Spleen (tissue), 11 donors: Measurements from ENCODE around the gene TECTB. TPM values are rescaled to one million over a fixed set of nuclear protein-coding genes. Genes with fewer than 3 reads are reported as not detected.
A peak's percentile ranks its signal among the peaks of the same experiment; 100 is the strongest.

Experiments
- DNase-seq: peaks from one replicate; pipeline ENCODE4 v3.0.0-alpha.2; 2020
- H3K27ac ChIP-seq, 8 donors: fragments of 200-600 bp; sonication (generic) in 7 of 8; 1 replicate in 4 of 8; 2 replicates in 4 of 8; pipeline versions ENCODE4 v1.5.0 to v1.8.0; 2016 to 2021; ENCODE audit warnings: inconsistent platforms in 4 of 8, mild to moderate bottlenecking in 4 of 8, moderate library complexity in 1 of 8
- H3K27me3 ChIP-seq, 7 donors: fragments of 200-600 bp; sonication (generic) in 6 of 7; replicated peaks in 1 of 7; 1 replicate in 4 of 7; 2 replicates in 3 of 7; pipeline versions ENCODE4 v1.5.0 to v1.8.0; 2016 to 2021; ENCODE audit warnings: inconsistent platforms in 3 of 7, mild to moderate bottlenecking in 1 of 7
- H3K36me3 ChIP-seq, 6 donors: fragments of 200-600 bp; sonication (generic) in 5 of 6; 1 replicate in 4 of 6; 2 replicates in 2 of 6; pipeline versions ENCODE4 v1.5.0 to v1.8.0; 2016 to 2021; ENCODE audit warnings: inconsistent platforms in 2 of 6
- H3K4me1 ChIP-seq, 6 donors: fragments of 200-600 bp; sonication (generic) in 5 of 6; 1 replicate in 3 of 6; 2 replicates in 3 of 6; pipeline versions ENCODE4 v1.5.0 to v1.8.0; 2016 to 2021; ENCODE audit warnings: inconsistent platforms in 3 of 6
- H3K4me3 ChIP-seq, 8 donors: fragments of 200-600 bp; sonication (generic) in 7 of 8; 1 replicate in 4 of 8; 2 replicates in 4 of 8; pipeline versions ENCODE4 v1.5.0 to v1.8.0; 2016 to 2021; ENCODE audit warnings: inconsistent platforms in 4 of 8, mild to moderate bottlenecking in 4 of 8, moderate library complexity in 2 of 8
- H3K9me3 ChIP-seq, 8 donors: fragments of 200-600 bp; sonication (generic) in 7 of 8; 1 replicate in 4 of 8; 2 replicates in 4 of 8; pipeline versions ENCODE4 v1.5.0 to v1.8.0; 2016 to 2021; ENCODE audit warnings: inconsistent platforms in 4 of 8
- POLR2A ChIP-seq, 3 donors: fragments of 450-650 bp; IDR thresholded peaks; one replicate each; pipeline ENCODE4 v1.5.1; 2017; ENCODE audit warnings: antibody characterized with exemption in 3 of 3, mild to moderate bottlenecking in 1 of 3
- POLR2AphosphoS5 ChIP-seq, 3 donors: sonication (generic); formaldehyde crosslinking; IDR thresholded peaks; one replicate each; pipeline ENCODE4 v1.5.1; 2017; ENCODE audit warnings: antibody characterized with exemption in 3 of 3
- WGBS, 5 donors: extraction: QIAGEN DNeasy Blood & Tissue Kit in 3 of 5; methylation state at CpG; one replicate each; pipeline versions ENCODE4 v1.1.5 to v1.1.7; 2013 to 2018; 5-methylcytosine and 5-hydroxymethylcytosine counted together
- intact Hi-C: fragments of 100-400 bp; cut with DNase I; formaldehyde crosslinking; loops from one replicate; pipeline ENCODE4 v1.15.0; 2023; ENCODE audit warnings: low total_unique reads
- polyA plus RNA-seq, 3 donors: library from polyadenylated mRNA; stranded (reverse); fragments of 200-250 nt; gene quantifications; one replicate each; pipeline ENCODE4 v1.2.1, GENCODE V29; 2013
- total RNA-seq, 7 donors: library from RNA; depleted of rRNA in 3 of 7; stranded (reverse); fragments of >200 nt in 3 of 7; fragmentation: NEBNext Ultra II Directional in 4 of 7; extraction: Animal tissue kit (Norgen Biotek cat#: 25700) in 4 of 7; gene quantifications; one replicate each; pipeline versions ENCODE4 v1.1.0 to v1.2.1, GENCODE V29; 2016 to 2021
- TF ChIP-seq, protein P1 (sequence below), 11 experiments: fragments of 200-600 bp in 7 of 11; fragments of 450-650 bp in 4 of 11; sonication (generic) in 4 of 11; IDR thresholded peaks in 8 of 11; conservative IDR thresholded peaks in 3 of 11; 1 replicate in 7 of 11; 2 replicates in 4 of 11; pipeline versions ENCODE4 v1.4.0 to v1.8.0; 2016 to 2021; ENCODE audit warnings: antibody characterized with exemption in 11 of 11, inconsistent platforms in 4 of 11, mild to moderate bottlenecking in 1 of 11
- donor health status: healthy with polysubstance abuse.
- donor health status: DM: no; HTN: no; CAD: no; lungs with moderate emphysema.
- donor health status: DM: no; HTN: no; CAD: no.
- donor health status: Bipolar disorder and iron deficiency.
- donor health status: healthy.
- donor health status: DM: no; HTN: no; CAD: no.
- donor health status: DM: yes; HTN: yes; CAD: no.

Gene TECTB
- total and polyA plus RNA-seq, 10 donors = not detected

DNA sequence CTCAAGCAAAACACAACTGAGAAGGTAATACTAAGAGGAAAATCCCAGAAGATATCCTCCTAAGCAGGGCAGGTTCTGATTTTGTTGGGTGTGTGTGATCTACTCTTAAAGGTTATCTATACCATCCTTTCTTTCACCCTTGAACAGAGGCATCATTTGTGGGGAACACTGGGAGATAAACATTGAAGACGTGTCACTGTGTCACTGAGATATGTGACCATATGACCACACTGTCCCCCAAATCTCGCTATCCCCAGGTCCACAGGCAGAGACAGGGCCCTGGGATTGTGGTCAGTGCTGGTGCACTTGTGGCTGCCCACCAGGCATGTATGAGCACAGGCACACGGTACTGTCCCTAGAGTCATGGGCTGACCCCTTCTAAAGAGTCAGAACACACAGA is 30.0 kb downstream of the TECTB start:
- H3K27ac ChIP-seq = peak overlapping the region in 6 of 8 donors; percentile 13 to 76 (median 42)
- no peaks in the 10 kb centered on the region for H3K9me3 ChIP-seq
- H3K36me3 ChIP-seq = no peaks in the 10 kb centered on the region
- TF ChIP-seq POLR2AphosphoS5 (IDR thresholded peaks at IDR 0.05) = no peak
- TF ChIP-seq, protein P1, sequence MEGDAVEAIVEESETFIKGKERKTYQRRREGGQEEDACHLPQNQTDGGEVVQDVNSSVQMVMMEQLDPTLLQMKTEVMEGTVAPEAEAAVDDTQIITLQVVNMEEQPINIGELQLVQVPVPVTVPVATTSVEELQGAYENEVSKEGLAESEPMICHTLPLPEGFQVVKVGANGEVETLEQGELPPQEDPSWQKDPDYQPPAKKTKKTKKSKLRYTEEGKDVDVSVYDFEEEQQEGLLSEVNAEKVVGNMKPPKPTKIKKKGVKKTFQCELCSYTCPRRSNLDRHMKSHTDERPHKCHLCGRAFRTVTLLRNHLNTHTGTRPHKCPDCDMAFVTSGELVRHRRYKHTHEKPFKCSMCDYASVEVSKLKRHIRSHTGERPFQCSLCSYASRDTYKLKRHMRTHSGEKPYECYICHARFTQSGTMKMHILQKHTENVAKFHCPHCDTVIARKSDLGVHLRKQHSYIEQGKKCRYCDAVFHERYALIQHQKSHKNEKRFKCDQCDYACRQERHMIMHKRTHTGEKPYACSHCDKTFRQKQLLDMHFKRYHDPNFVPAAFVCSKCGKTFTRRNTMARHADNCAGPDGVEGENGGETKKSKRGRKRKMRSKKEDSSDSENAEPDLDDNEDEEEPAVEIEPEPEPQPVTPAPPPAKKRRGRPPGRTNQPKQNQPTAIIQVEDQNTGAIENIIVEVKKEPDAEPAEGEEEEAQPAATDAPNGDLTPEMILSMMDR (IDR thresholded peaks at IDR 0.05 in 8 of 11, conservative IDR thresholded peaks at IDR 0.05 in 3 of 11) = no peak
- no peak for TF ChIP-seq POLR2A (IDR thresholded peaks at IDR 0.05)
- 54 to 79% (median 69%) methylated on average over 3 of the region's 3 CpGs for WGBS, 5 donors
- H3K27me3 ChIP-seq = peaks cover 0 to 17% (median 0%) of the 10 kb centered on the region in 7 donors
- peaks cover 0 to 13% (median 3%) of the 10 kb centered on the region in 6 donors for H3K4me1 ChIP-seq
- no peak for DNase-seq
- H3K4me3 ChIP-seq = no peak overlapping the region
- intact Hi-C loops = loop anchor here (10.0 kb wide), 2 partner anchors 128 to 198 kb away; partner anchors contain the start of gene GPAM

DNA sequence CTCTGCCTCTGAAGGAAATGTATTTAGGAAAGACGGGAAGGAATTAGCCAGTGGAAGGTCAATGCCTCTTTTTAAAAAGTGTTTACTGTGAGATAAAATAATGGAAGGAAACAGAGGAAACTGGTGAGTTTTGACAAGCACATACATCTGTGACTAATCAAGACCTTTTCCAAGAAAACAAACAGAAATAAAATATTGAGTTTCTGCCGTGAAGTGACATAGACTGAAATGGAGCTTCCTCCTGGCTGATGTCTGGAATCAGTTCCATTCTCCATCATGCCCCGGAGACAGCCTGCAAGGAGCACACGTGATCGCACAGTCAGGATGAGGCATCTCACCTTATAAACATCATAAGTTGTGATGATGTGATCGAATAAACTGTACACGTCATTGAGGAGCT is 30.7 kb downstream of the TECTB start:
- Histone ChIP-seq H3K36me3 (no peaks in the 10 kb centered on the region), H3K9me3 (no peaks in the 10 kb centered on the region), H3K27ac (peak overlapping the region in 5 of 8 donors; percentile 13 to 76 (median 52)), H3K27me3 (peaks cover 0 to 17% (median 0%) of the 10 kb centered on the region in 7 donors), H3K4me3 (peak overlapping the region in 1 of 8 donors; percentile 5), H3K4me1 (peaks cover 0 to 13% (median 3%) of the 10 kb centered on the region in 6 donors)
- WGBS, 5 donors = 19 to 78% (median 41%) methylated on average over 7 of the region's 7 CpGs
- no peak for TF ChIP-seq POLR2A (IDR thresholded peaks at IDR 0.05)
- TF ChIP-seq, protein P1 (IDR thresholded peaks at IDR 0.05 in 8 of 11, conservative IDR thresholded peaks at IDR 0.05 in 3 of 11) = no peak
- TF ChIP-seq POLR2AphosphoS5 (IDR thresholded peaks at IDR 0.05) = no peak
- no peak for DNase-seq
- intact Hi-C loops = loop anchor here (10.0 kb wide), 2 partner anchors 129 to 199 kb away; partner anchors contain the start of gene GPAM

DNA sequence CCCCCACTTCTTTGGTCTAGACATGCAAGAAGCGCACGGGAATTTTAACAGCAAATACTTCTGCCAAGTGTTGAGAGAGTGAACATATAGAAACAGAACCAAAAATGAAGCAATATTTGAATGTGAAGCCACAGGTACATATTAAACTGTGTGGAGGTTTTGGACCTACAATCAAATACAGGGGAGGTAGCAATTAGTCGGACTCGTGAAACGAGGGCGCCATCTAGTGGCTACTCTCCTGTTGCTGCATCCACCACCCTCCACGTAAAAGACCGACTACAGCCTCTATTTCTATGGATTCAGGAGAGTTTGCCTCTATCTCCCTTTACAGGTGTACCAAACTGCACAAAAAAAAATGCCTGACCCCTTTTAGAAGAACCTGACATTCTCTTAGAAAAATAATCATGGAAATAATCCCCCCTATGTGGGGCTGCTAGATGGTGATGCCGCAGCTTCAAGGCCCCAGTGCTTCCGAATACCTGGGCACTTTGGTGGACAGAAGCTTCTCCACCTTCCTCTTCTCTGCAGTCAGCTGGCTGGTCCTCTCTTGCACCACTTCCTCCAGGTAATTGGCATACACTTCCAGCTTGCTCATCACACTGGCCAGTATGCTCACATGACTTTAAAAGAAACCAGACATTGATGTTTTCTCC is 31.7 kb downstream of the TECTB start:
- Histone ChIP-seq H3K36me3 (no peaks in the 10 kb centered on the region), H3K4me3 (no peak overlapping the region), H3K27me3 (peaks cover 0 to 17% (median 0%) of the 10 kb centered on the region in 7 donors), H3K4me1 (peaks cover 0 to 13% (median 3%) of the 10 kb centered on the region in 6 donors), H3K9me3 (no peaks in the 10 kb centered on the region), H3K27ac (no peak overlapping the region)
- peak; percentile 88 for DNase-seq
- 24 to 31% (median 28%) methylated on average over 9 to 10 of the region's 10 CpGs for WGBS, 5 donors
- no peak for TF ChIP-seq POLR2AphosphoS5 (IDR thresholded peaks at IDR 0.05)
- TF ChIP-seq, protein P1 (IDR thresholded peaks at IDR 0.05 in 8 of 11, conservative IDR thresholded peaks at IDR 0.05 in 3 of 11) = peak; percentile 39 to 91 (median 84)
- TF ChIP-seq POLR2A (IDR thresholded peaks at IDR 0.05) = no peak
- intact Hi-C loops = loop anchor here (10.0 kb wide), 2 partner anchors 130 to 200 kb away; partner anchors contain the start of gene GPAM

GRCh38 chr10:112327678-112328077 is 44.5 kb downstream of the TECTB start:
- no peak for DNase-seq
- Histone ChIP-seq H3K4me1 (no peaks in the 10 kb centered on the region), H3K4me3 (no peak overlapping the region), H3K36me3 (no peaks in the 10 kb centered on the region), H3K27ac (no peak overlapping the region), H3K9me3 (no peaks in the 10 kb centered on the region), H3K27me3 (no peaks in the 10 kb centered on the region)
- no peak for TF ChIP-seq POLR2AphosphoS5 (IDR thresholded peaks at IDR 0.05)
- TF ChIP-seq, protein P1 (IDR thresholded peaks at IDR 0.05 in 8 of 11, conservative IDR thresholded peaks at IDR 0.05 in 3 of 11) = no peak
- TF ChIP-seq POLR2A (IDR thresholded peaks at IDR 0.05) = no peak
- WGBS, 5 donors = 68 to 82% (median 72%) methylated on average over 3 of the region's 3 CpGs
- intact Hi-C loops = loop anchor here (10.0 kb wide), 1 partner anchor 107 kb away; no protein-coding TSS in a partner anchor
